ENCODE measurements around the gene CD53. TPM values are rescaled to one million over a fixed set of nuclear protein-coding genes. Genes with fewer than 3 reads are reported as not detected.

The CD53 gene
- total RNA-seq, 2 experiments from 2014 or later, result 251 to 257 TPM

- no peak for TF ChIP-seq CTCF (IDR thresholded peaks at IDR 0.05)
- CTCF ChIA-PET, result interaction anchor here (1.0 to 1.7 kb wide), 5 partner anchors 21 to 142 kb away, joined by 3 to 4 read pairs (median 3); no protein-coding TSS in a partner anchor
- ATAC-seq, result no peak
- intact Hi-C loops (cut with micrococcal nuclease), result no loop called here
- peaks cover 12% of the 10 kb centered on the region for H3K4me1 Mint-ChIP-seq (ENCODE audit: low read depth)
- no peak overlapping the region for H3K27ac Mint-ChIP-seq
- no peak for DNase-seq
- no peaks in the 10 kb centered on the region for H3K9me3 Mint-ChIP-seq
- H3K27me3 Mint-ChIP-seq, result no peaks in the 10 kb centered on the region
- no peak overlapping the region for H3K4me3 Mint-ChIP-seq
- no peaks in the 10 kb centered on the region for H3K36me3 Mint-ChIP-seq (ENCODE audit: low read depth)
- POLR2A ChIA-PET, result no interaction called here
Observed at GRCh38 chr1:110850145-110850544, 22.8 kb upstream of the CD53 start.

GRCh38 chr1:110850627-110851026, 22.3 kb upstream of the CD53 start:
- Mint-ChIP-seq H3K27ac (no peak overlapping the region), H3K4me3 (no peak overlapping the region), H3K27me3 (no peaks in the 10 kb centered on the region), H3K4me1 (ENCODE audit: low read depth) (peaks cover 12% of the 10 kb centered on the region), H3K9me3 (no peaks in the 10 kb centered on the region), H3K36me3 (ENCODE audit: low read depth) (no peaks in the 10 kb centered on the region)
- ChIA-PET POLR2A (no interaction called here), CTCF (interaction anchor here (1.1 to 1.7 kb wide), 2 partner anchors 69 to 142 kb away, joined by 3 to 4 read pairs; no protein-coding TSS in a partner anchor)
- no peak for TF ChIP-seq CTCF (IDR thresholded peaks at IDR 0.05)
- no peak for DNase-seq
- no peak for ATAC-seq
- intact Hi-C loops (cut with micrococcal nuclease), result no loop called here

GRCh38 chr1:110853135-110853534, 19.8 kb upstream of the CD53 start:
- H3K9me3 Mint-ChIP-seq, result no peaks in the 10 kb centered on the region
- intact Hi-C loops (cut with micrococcal nuclease), result no loop called here
- H3K27me3 Mint-ChIP-seq, result no peaks in the 10 kb centered on the region
- DNase-seq (no peak), ATAC-seq (no peak)
- no peak overlapping the region for H3K4me3 Mint-ChIP-seq
- no peak for TF ChIP-seq CTCF (IDR thresholded peaks at IDR 0.05)
- H3K4me1 Mint-ChIP-seq (ENCODE audit: low read depth), result peaks cover 9% of the 10 kb centered on the region
- H3K36me3 Mint-ChIP-seq (ENCODE audit: low read depth), result no peaks in the 10 kb centered on the region
- ChIA-PET POLR2A (no interaction called here), CTCF (interaction anchor here (1.0 to 2.4 kb wide), 3 partner anchors 10 to 147 kb away, joined by 3 to 9 read pairs (median 3); no protein-coding TSS in a partner anchor)
- H3K27ac Mint-ChIP-seq, result no peak overlapping the region

- POLR2A ChIA-PET, result no interaction called here
Observed at GRCh38 chr1:110856410-110856809, 16.5 kb upstream of the CD53 start.

More at GRCh38 chr1:110856410-110856809, 16.5 kb upstream of the CD53 start:
- H3K4me1 Mint-ChIP-seq (ENCODE audit: low read depth), result peaks cover 25% of the 10 kb centered on the region
- DNase-seq (no peak), ATAC-seq (no peak)
- no peaks in the 10 kb centered on the region for H3K27me3 Mint-ChIP-seq
- intact Hi-C loops (cut with micrococcal nuclease), result no loop called here
- H3K27ac Mint-ChIP-seq, result no peak overlapping the region
- H3K9me3 Mint-ChIP-seq, result no peaks in the 10 kb centered on the region
- CTCF ChIA-PET, result no interaction called here
- no peak overlapping the region for H3K4me3 Mint-ChIP-seq
- no peak for TF ChIP-seq CTCF (IDR thresholded peaks at IDR 0.05)
- H3K36me3 Mint-ChIP-seq (ENCODE audit: low read depth), result no peaks in the 10 kb centered on the region
